Regular cardiac myocyte (primary cell): ENCODE data around the gene CHST5. TPM values are rescaled to one million over a fixed set of nuclear protein-coding genes. Genes with fewer than 3 reads are reported as not detected.

Experiments used
- total RNA-seq: library from RNA; depleted of rRNA; stranded (reverse); fragments of >200 nt; gene quantifications from 2 replicates; pipeline ENCODE4 v1.2.3, GENCODE V29; 2014

CHST5 gene
- total RNA-seq, result not detected in 2 replicates

GRCh38 chr16:75535901-75536300, at the start of gene CHST5:
Gene CHST5 (minus strand): TSS chr16:75536108. CDS start chr16:75530384, 5,724 bp downstream.

GRCh38 chr16:75566040-75566757, 30.3 kb upstream of the CHST5 start, which contains the start of gene GABARAPL2:
Gene GABARAPL2 (plus strand): TSS chr16:75566379. CDS start chr16:75566487, 108 bp downstream.

GRCh38 chr16:75555707-75556430, 20.0 kb upstream of the CHST5 start, which contains the start of gene TMEM231:
Gene TMEM231 (minus strand): TSS chr16:75556252. CDS start chr16:75556209, 43 bp downstream.

GRCh38 chr16:75495076-75495674, 40.7 kb downstream of the CHST5 start, which contains the start of gene CHST6:
Gene CHST6 (minus strand): TSS chr16:75495441. CDS start chr16:75479828, 15,613 bp downstream.

Other genes with a start within 250 kb of the CHST5 start
- 52.5 and 54.4 TPM in 2 replicates for gene CFDP1, start 102.6 kb downstream of the CHST5 start, total RNA-seq
- gene TMEM170A, start 71.4 kb downstream of the CHST5 start, total RNA-seq, result 18.4 and 22.0 TPM in 2 replicates
- 0.77 and 1.7 TPM in 2 replicates for gene CHST6, start 40.7 kb downstream of the CHST5 start, total RNA-seq
- gene TMEM231, start 20.1 kb upstream of the CHST5 start, total RNA-seq, result 11.7 and 12.1 TPM in 2 replicates
- gene GABARAPL2, start 30.3 kb upstream of the CHST5 start, total RNA-seq, result 35.9 and 42.8 TPM in 2 replicates
- gene ADAT1, start 87.2 kb upstream of the CHST5 start, total RNA-seq, result 44.8 and 55.2 TPM in 2 replicates
- 134 and 196 TPM in 2 replicates for gene KARS1, start 111.6 kb upstream of the CHST5 start, total RNA-seq
- gene TERF2IP, start 111.7 kb upstream of the CHST5 start, total RNA-seq, result 51.6 and 61.2 TPM in 2 replicates
- not detected in 2 replicates for gene CPHXL2, start 140.9 kb upstream of the CHST5 start, total RNA-seq
- gene DUXB, start 165.4 kb upstream of the CHST5 start, total RNA-seq, result not detected in 2 replicates
- not detected in 2 replicates for gene CPHXL, start 190.4 kb upstream of the CHST5 start, total RNA-seq